Cardiac muscle cell (in vitro differentiated cells and primary cell): ENCODE results near the gene TNFSF9. TPM values are rescaled to one million over a fixed set of nuclear protein-coding genes. Genes with fewer than 3 reads are reported as not detected.

Experiments
- DNase-seq, 2 donors: peaks; one replicate each; pipeline versions ENCODE4 v3.0.0 to v3.0.0-alpha.2; 2010 to 2017; ENCODE audit warnings: low read depth in 1 of 2, low spot score in 1 of 2
- H3K27ac ChIP-seq: fragments of 200-600 bp; sonication (generic); 2 replicates; pipeline ENCODE4 v1.5.1; 2016
- H3K27me3 ChIP-seq: fragments of 200-600 bp; sonication (generic); 2 replicates; pipeline ENCODE4 v1.6.0; 2016; ENCODE audit warnings: control low read depth
- H3K36me3 ChIP-seq: fragments of 200-600 bp; sonication (generic); 2 replicates; pipeline ENCODE4 v1.5.1; 2016; ENCODE audit warnings: control low read depth
- H3K4me1 ChIP-seq: fragments of 200-600 bp; sonication (generic); 2 replicates; pipeline ENCODE4 v1.8.1; 2017; ENCODE audit warnings: low read depth, mild to moderate bottlenecking, mixed run types
- H3K4me3 ChIP-seq: fragments of 200-600 bp; sonication (generic); 2 replicates; pipeline ENCODE4 v1.5.1; 2016; ENCODE audit warnings: mild to moderate bottlenecking
- H3K9me3 ChIP-seq: fragments of 200-600 bp; sonication (generic); 2 replicates; pipeline ENCODE4 v1.5.1; 2017; ENCODE audit warnings: low read depth, mild to moderate bottlenecking, control low read depth
- polyA plus RNA-seq: library from polyadenylated mRNA; unstranded; fragments of >200 nt; fragmentation: Nextera tagmentation; extraction: Ambion mirVana; gene quantifications from 2 replicates; pipeline ENCODE4 v1.2.1, GENCODE V29; 2016
- total RNA-seq: library from RNA; depleted of rRNA; stranded (reverse); fragments of >200 nt; gene quantifications from 2 replicates; pipeline ENCODE4 v1.2.3, GENCODE V29; 2016
- TF ChIP-seq, protein P1 (sequence below): IDR thresholded peaks from 2 replicates; pipeline ENCODE4 v1.5.1; 2012; ENCODE audit warnings: low read depth, mild to moderate bottlenecking, low read length

The TNFSF9 gene
- total and polyA plus RNA-seq, 2 experiments from 2014 or later: 1.3 to 1.5 TPM

GRCh38 chr19:6484831-6485230 lies 46.0 kb upstream of the TNFSF9 start:
- Histone ChIP-seq H3K4me1 (no peaks in the 10 kb centered on the region), H3K9me3 (no peaks in the 10 kb centered on the region), H3K27ac (no peak overlapping the region), H3K27me3 (no peaks in the 10 kb centered on the region), H3K36me3 (no peaks in the 10 kb centered on the region), H3K4me3 (no peak overlapping the region)
- TF ChIP-seq, protein P1, sequence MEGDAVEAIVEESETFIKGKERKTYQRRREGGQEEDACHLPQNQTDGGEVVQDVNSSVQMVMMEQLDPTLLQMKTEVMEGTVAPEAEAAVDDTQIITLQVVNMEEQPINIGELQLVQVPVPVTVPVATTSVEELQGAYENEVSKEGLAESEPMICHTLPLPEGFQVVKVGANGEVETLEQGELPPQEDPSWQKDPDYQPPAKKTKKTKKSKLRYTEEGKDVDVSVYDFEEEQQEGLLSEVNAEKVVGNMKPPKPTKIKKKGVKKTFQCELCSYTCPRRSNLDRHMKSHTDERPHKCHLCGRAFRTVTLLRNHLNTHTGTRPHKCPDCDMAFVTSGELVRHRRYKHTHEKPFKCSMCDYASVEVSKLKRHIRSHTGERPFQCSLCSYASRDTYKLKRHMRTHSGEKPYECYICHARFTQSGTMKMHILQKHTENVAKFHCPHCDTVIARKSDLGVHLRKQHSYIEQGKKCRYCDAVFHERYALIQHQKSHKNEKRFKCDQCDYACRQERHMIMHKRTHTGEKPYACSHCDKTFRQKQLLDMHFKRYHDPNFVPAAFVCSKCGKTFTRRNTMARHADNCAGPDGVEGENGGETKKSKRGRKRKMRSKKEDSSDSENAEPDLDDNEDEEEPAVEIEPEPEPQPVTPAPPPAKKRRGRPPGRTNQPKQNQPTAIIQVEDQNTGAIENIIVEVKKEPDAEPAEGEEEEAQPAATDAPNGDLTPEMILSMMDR: no peak
- DNase-seq: no peak

- no peak overlapping the region for H3K4me3 ChIP-seq
- no peak overlapping the region for H3K27ac ChIP-seq
- no peaks in the 10 kb centered on the region for H3K4me1 ChIP-seq
- no peak for DNase-seq
- no peaks in the 10 kb centered on the region for H3K36me3 ChIP-seq
- no peaks in the 10 kb centered on the region for H3K27me3 ChIP-seq
- TF ChIP-seq, protein P1: no peak
- no peaks in the 10 kb centered on the region for H3K9me3 ChIP-seq
Observed at GRCh38 chr19:6489278-6490061, 41.4 kb upstream of the TNFSF9 start.

DNA sequence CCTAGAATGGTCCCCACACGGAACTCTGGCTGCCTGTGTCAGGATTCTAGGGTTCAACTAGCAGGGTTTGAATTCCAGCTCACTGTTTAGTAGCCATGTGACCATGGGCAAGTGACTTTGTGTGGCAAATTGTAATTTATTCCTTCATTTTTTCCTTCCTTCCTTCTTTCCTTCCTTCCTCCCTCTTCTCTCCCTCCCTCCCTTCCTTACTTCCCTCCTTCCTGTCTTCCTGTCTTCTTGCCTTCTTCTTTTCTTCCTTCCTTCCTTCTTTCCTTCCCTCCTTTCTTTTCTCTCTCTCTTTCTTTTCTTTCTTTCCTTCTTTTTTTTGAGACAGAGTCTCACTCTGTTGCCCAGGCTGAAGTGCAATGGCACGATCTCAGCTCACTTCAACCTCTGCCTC lies 40.7 kb upstream of the TNFSF9 start:
- H3K27me3 ChIP-seq: no peaks in the 10 kb centered on the region
- no peak for DNase-seq
- no peaks in the 10 kb centered on the region for H3K4me1 ChIP-seq
- no peaks in the 10 kb centered on the region for H3K36me3 ChIP-seq
- no peak overlapping the region for H3K4me3 ChIP-seq
- TF ChIP-seq, protein P1: no peak
- no peak overlapping the region for H3K27ac ChIP-seq
- no peaks in the 10 kb centered on the region for H3K9me3 ChIP-seq

DNA sequence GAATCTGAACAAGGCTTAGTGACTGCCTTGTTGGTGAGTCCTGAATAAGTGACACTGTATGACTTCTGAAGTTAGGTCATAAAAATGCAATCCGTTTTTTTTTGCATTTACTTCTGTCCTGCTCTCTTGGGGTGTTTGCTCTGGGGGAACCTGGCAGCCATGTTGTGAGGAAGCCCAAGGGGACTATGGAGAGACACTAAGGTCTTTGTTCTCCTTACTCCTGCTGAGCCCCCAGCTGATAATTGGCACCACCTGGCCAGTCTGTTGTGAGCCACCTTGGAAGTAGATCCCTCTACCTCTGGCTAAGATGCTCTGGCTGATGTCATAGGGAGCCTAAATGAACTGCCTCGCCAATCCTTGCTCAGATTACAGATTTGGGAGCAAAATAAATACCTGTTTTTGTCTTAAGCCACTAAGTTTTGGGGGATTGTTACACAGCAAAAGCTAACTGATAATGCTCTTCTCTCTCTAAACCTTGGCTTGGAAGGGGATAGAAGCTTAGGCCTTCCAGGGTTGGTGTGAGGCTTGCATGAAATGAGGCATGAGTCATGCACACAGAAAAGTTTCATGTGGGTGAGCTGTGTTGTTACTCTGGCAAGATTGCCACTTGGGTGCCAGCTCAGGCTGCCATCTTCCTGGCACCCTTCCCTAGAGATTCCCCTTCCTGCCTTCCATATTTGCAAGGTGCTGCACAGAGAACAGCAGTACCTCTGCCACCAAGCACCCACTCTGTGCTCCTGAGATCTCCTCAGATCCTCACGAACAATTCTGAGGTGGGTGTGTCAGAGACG lies 38.8 kb upstream of the TNFSF9 start:
- TF ChIP-seq, protein P1: no peak
- Histone ChIP-seq H3K4me3 (no peak overlapping the region), H3K4me1 (no peaks in the 10 kb centered on the region), H3K9me3 (no peaks in the 10 kb centered on the region), H3K36me3 (no peaks in the 10 kb centered on the region), H3K27ac (no peak overlapping the region), H3K27me3 (no peaks in the 10 kb centered on the region)
- no peak for DNase-seq

- TF ChIP-seq, protein P1: no peak
- H3K9me3 ChIP-seq: no peaks in the 10 kb centered on the region
- no peaks in the 10 kb centered on the region for H3K4me1 ChIP-seq
- no peak overlapping the region for H3K4me3 ChIP-seq
- H3K27me3 ChIP-seq: no peaks in the 10 kb centered on the region
- no peak overlapping the region for H3K27ac ChIP-seq
- H3K36me3 ChIP-seq: no peaks in the 10 kb centered on the region
- no peak for DNase-seq
Observed at GRCh38 chr19:6494438-6495036, 36.3 kb upstream of the TNFSF9 start.
